Keratinocyte (primary cell): Measurements from ENCODE around the gene PYM1. TPM values are rescaled to one million over a fixed set of nuclear protein-coding genes. Genes with fewer than 3 reads are reported as not detected.

Source experiments
- DNase-seq: peaks from one replicate; pipeline ENCODE4 v3.0.0-alpha.2; 2011; ENCODE audit warnings: low read depth, missing footprints, low spot score
- FAIRE-seq: peaks from 2 replicates; lab custom pipeline; 2011; peaks lifted over from hg19 to GRCh38; lab: Jason Lieb, UNC
- H2AFZ ChIP-seq: 2 replicates; pipeline ENCODE4 v1.6.0; 2012; ENCODE audit warnings: low read length, control low read depth, inconsistent platforms; ENCODE audit not compliant: control insufficient read depth
- H3K27ac ChIP-seq: 2 replicates; pipeline ENCODE4 v1.5.1; 2011; ENCODE audit warnings: low read length; ENCODE audit not compliant: control insufficient read depth, insufficient read depth
- H3K27me3 ChIP-seq: 3 replicates; pipeline ENCODE4 v1.6.0; 2011; ENCODE audit warnings: low read length; ENCODE audit not compliant: control insufficient read depth, insufficient read depth; ENCODE audit errors: extremely low read depth
- H3K36me3 ChIP-seq, 2 experiments: 2 replicates in 1 of 2; 3 replicates in 1 of 2; pipeline ENCODE4 v1.5.1; 2011; ENCODE audit warnings: low read length in 2 of 2, mild to moderate bottlenecking in 1 of 2; ENCODE audit not compliant: control insufficient read depth in 2 of 2, insufficient read depth in 2 of 2; ENCODE audit errors: extremely low read depth in 1 of 2
- H3K4me1 ChIP-seq: 3 replicates; pipeline ENCODE4 v1.5.1; 2011; ENCODE audit warnings: low read length; ENCODE audit not compliant: control insufficient read depth, insufficient read depth; ENCODE audit errors: extremely low read depth
- H3K4me2 ChIP-seq: 3 replicates; pipeline ENCODE4 v1.6.0; 2011; ENCODE audit warnings: low read depth, low read length; ENCODE audit not compliant: control insufficient read depth, insufficient read depth; ENCODE audit errors: extremely low read depth
- H3K4me3 ChIP-seq, 3 experiments: fragments of 200-600 bp in 1 of 3; sonication (generic) in 1 of 3; 2 replicates in 2 of 3; 3 replicates in 1 of 3; pipeline ENCODE4 v1.5.1; 2011 to 2016; ENCODE audit warnings: low read length in 3 of 3, mild to moderate bottlenecking in 3 of 3, control low read depth in 2 of 3, inconsistent platforms in 1 of 3, low read depth in 1 of 3, mixed read lengths in 1 of 3, mixed run types in 1 of 3, moderate library complexity in 1 of 3; ENCODE audit not compliant: control insufficient read depth in 2 of 3, insufficient read depth in 2 of 3; ENCODE audit errors: extremely low read depth in 1 of 3
- H3K79me2 ChIP-seq: 2 replicates; pipeline ENCODE4 v1.6.0; 2012; ENCODE audit warnings: low read length; ENCODE audit not compliant: control insufficient read depth, insufficient read depth
- H3K9ac ChIP-seq: 3 replicates; pipeline ENCODE4 v1.6.0; 2011; ENCODE audit warnings: low read length; ENCODE audit not compliant: control insufficient read depth, insufficient read depth; ENCODE audit errors: extremely low read depth
- H3K9me1 ChIP-seq: 3 replicates; pipeline ENCODE4 v1.6.0; 2011; ENCODE audit warnings: low read length; ENCODE audit not compliant: control insufficient read depth, insufficient read depth; ENCODE audit errors: extremely low read depth
- H3K9me3 ChIP-seq: 2 replicates; pipeline ENCODE4 v1.5.1; 2012; ENCODE audit warnings: low read depth, low read length; ENCODE audit not compliant: control insufficient read depth
- H4K20me1 ChIP-seq: 3 replicates; pipeline ENCODE4 v1.6.0; 2011; ENCODE audit warnings: low read length; ENCODE audit not compliant: control insufficient read depth, insufficient read depth; ENCODE audit errors: extremely low read depth
- EZH2 ChIP-seq: IDR thresholded peaks from one replicate; pipeline ENCODE4 v1.6.1; 2012; ENCODE audit warnings: inconsistent platforms, mild to moderate bottlenecking, low read length, moderate library complexity
- dilution Hi-C: fragments of 300-500 bp; cut with MboI; formaldehyde crosslinking; loops from one replicate; pipeline ENCODE4 v1.7.0; 2020; ENCODE audit warnings: low sequenced_read_pairs; ENCODE audit not compliant: extremely low pct_ligation_motif_present
- polyA plus RNA-seq, 5 experiments: library from polyadenylated mRNA; depleted of rRNA in 3 of 5; stranded (reverse) in 3 of 5; stranded (forward) in 1 of 5; unstranded in 1 of 5; fragments of >200 nt; gene quantifications; 1 replicate in 1 of 5; 2 replicates in 3 of 5; 3 replicates in 1 of 5; pipeline versions ENCODE4 v1.2.1 to v1.2.3, GENCODE V29; 2011 to 2012; ENCODE audit warnings: missing spikeins in 2 of 5, low read depth in 1 of 5, low replicate concordance in 1 of 5
- TF ChIP-seq, protein P1 (sequence below), 3 experiments: IDR thresholded peaks in 1 of 3; conservative IDR thresholded peaks in 1 of 3; optimal IDR thresholded peaks in 1 of 3; 2 replicates in 2 of 3; 3 replicates in 1 of 3; pipeline versions ENCODE3 to v1.5.1; 2011; ENCODE audit warnings: low read length in 3 of 3, mild to moderate bottlenecking in 3 of 3, moderate library complexity in 2 of 3, control low read depth in 1 of 3, inconsistent platforms in 1 of 3; ENCODE audit not compliant: insufficient read depth in 2 of 3; ENCODE audit errors: extremely low read depth in 1 of 3

The PYM1 gene
- polyA plus RNA-seq, 1 donor (not counting 4 experiments of a cell fraction or from before 2014, with no cell fraction given): 63.4 TPM

DNA sequence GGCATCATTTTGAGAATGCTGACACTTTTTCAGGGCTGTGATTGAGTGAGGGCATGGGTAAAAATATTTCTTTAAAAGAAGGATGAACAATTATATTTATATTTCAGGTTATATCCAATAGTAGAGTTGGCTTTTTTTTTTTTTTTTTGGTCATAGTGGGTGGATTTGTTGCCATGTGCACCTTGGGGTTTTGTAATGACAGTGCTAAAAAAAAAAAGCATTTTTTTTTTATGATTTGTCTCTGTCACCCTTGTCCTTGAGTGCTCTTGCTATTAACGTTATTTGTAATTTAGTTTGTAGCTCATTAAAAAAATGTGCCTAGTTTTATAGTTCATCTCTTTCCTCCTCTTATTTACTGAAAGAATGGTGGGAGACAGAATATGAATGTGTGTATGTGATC lies 44.8 kb upstream of the PYM1 start:
- Histone ChIP-seq H3K79me2 (peaks cover 37% of the 10 kb centered on the region), H3K4me2 (peak overlapping the region; percentile 99), H3K27ac (peak overlapping the region; percentile 93), H3K9me3 (no peaks in the 10 kb centered on the region), H2AFZ (peak overlapping the region; percentile 81), H3K9ac (peak overlapping the region; percentile 90), H3K9me1 (no peaks in the 10 kb centered on the region), H3K4me1 (peaks cover 31% of the 10 kb centered on the region), H3K27me3 (no peaks in the 10 kb centered on the region), H3K4me3 (peak overlapping the region; percentile 50 to 98 (median 78)), H3K36me3 (peaks cover 0 to 28% of the 10 kb centered on the region in 2 experiments), H4K20me1 (peaks cover 2% of the 10 kb centered on the region)
- DNase-seq (no peak), FAIRE-seq (no peak)
- dilution Hi-C loops: no loop called here
- no peak for TF ChIP-seq EZH2
- TF ChIP-seq, protein P1, sequence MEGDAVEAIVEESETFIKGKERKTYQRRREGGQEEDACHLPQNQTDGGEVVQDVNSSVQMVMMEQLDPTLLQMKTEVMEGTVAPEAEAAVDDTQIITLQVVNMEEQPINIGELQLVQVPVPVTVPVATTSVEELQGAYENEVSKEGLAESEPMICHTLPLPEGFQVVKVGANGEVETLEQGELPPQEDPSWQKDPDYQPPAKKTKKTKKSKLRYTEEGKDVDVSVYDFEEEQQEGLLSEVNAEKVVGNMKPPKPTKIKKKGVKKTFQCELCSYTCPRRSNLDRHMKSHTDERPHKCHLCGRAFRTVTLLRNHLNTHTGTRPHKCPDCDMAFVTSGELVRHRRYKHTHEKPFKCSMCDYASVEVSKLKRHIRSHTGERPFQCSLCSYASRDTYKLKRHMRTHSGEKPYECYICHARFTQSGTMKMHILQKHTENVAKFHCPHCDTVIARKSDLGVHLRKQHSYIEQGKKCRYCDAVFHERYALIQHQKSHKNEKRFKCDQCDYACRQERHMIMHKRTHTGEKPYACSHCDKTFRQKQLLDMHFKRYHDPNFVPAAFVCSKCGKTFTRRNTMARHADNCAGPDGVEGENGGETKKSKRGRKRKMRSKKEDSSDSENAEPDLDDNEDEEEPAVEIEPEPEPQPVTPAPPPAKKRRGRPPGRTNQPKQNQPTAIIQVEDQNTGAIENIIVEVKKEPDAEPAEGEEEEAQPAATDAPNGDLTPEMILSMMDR (optimal IDR thresholded peaks at IDR 0.05 in 1 of 3, IDR thresholded peaks at IDR 0.05 in 1 of 3, conservative IDR thresholded peaks at IDR 0.05 in 1 of 3; ENCODE audit: extremely low read depth in 1 of 3, insufficient read depth in 2 of 3, low read length in 3 of 3): no peak

GRCh38 chr12:55972042-55972441 lies 44.3 kb upstream of the PYM1 start:
- Histone ChIP-seq H3K9ac (peak overlapping the region; percentile 90), H3K36me3 (peaks cover 0 to 27% of the 10 kb centered on the region in 2 experiments), H4K20me1 (peaks cover 1% of the 10 kb centered on the region), H3K4me2 (peak overlapping the region; percentile 99), H3K79me2 (peaks cover 37% of the 10 kb centered on the region), H3K9me1 (no peaks in the 10 kb centered on the region), H3K4me3 (peak overlapping the region; percentile 50 to 98 (median 78)), H3K4me1 (peaks cover 34% of the 10 kb centered on the region), H3K27me3 (no peaks in the 10 kb centered on the region), H3K9me3 (no peaks in the 10 kb centered on the region), H2AFZ (no peak overlapping the region), H3K27ac (peak overlapping the region; percentile 93)
- dilution Hi-C loops: no loop called here
- DNase-seq: no peak
- TF ChIP-seq EZH2: no peak
- TF ChIP-seq, protein P1 (optimal IDR thresholded peaks at IDR 0.05 in 1 of 3, IDR thresholded peaks at IDR 0.05 in 1 of 3, conservative IDR thresholded peaks at IDR 0.05 in 1 of 3; ENCODE audit: extremely low read depth in 1 of 3, insufficient read depth in 2 of 3, low read length in 3 of 3): no peak
- FAIRE-seq: no peak
